Activated CD8-positive, alpha-beta memory T cell treated with anti-CD3 and anti-CD28 coated beads for 4 hours (primary cell): ENCODE data around the gene HMGXB3.
A peak's percentile ranks its signal among the peaks of the same experiment; 100 is the strongest.
"Not testable (repeated sequence)": the region's sequence is repeated elsewhere in the genome, so short reads cannot be mapped to it uniquely, and the experiment has no call there.

Source experiments
- DNase-seq, 2 donors: peaks; one replicate each; pipeline ENCODE4 v3.0.0-alpha.2; 2020; ENCODE audit warnings: low read depth in 2 of 2

HMGXB3 gene

DNA sequence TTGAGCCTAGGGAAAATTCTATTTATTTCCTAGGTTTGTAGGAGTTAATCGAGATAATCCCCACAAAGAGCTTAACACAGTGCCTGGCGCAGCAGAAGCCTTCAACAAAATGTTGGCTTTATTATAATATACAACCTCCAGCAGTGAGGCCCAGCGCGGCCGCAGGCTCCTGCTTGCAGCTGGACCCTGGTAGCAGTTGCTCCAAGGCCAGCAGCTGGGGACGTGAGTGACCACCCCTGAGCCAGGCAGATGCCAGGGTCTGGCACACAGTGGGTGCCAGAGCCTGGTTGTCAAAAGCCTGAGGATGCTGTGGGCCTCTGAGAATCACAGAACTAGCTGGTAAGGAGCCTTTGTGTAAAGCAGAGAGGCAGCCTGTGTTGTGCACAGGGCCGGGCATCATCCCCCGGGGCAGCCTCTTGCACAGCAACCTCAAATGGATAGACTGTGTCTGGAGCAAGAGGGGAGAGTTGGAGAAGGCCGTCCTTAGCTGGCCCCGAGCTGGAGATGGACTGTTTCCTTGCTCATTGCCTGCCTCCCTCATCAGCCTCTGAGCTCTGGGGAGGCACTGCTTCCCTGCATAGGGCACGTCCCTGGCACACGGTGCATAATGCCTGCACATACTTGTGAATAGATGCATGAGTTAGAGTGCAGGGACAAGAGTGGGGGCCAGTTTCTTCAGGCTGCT lies 68.6 kb downstream of the HMGXB3 start:
- DNase-seq = no peak

- no peak for DNase-seq
Measured at GRCh38 chr5:150069672-150070627, 69.4 kb downstream of the HMGXB3 start.

DNA sequence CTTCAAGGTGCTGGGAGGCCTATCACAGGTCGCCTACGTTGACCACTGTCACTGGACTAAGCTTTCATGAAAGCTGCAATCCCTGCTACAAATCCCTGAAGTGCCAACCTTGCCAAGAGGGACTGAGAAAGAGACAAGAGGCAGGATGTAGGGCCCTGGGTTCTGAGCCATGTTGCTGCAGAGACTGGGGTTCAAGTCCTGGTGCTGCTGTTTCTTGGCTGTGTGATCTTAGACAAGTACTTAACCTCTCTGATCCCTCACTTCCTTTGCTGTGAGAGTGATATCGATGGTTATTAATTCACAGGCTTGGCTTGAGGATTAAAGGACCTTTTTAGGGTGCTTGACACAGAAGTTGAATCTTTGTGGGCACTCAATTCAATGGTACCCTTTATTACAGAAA lies 70.3 kb downstream of the HMGXB3 start:
- DNase-seq = no peak

GRCh38 chr5:150073086-150073625 lies 72.6 kb downstream of the HMGXB3 start:
- no peak for DNase-seq

GRCh38 chr5:150073677-150074076 lies 73.1 kb downstream of the HMGXB3 start:
- no peak for DNase-seq

DNA sequence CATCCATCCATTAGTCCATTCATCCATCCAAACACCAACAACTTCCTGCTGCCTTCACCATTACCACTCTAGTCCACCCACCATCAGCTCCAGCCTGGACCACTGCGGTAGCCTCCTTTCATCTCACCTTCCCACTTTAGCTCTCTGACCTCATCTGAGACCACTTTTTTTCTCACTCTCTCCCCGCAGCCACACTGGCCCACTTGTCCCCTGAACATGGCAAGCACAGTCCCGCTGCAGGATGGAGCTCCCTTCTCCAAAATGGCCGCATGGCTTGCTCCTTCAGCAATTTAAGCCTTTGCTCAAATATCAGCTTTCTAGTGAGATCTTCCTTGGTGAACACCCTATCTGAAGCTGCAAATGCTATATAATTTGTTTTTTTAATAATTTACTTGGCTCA lies 74.7 kb downstream of the HMGXB3 start:
- no peak for DNase-seq

DNA sequence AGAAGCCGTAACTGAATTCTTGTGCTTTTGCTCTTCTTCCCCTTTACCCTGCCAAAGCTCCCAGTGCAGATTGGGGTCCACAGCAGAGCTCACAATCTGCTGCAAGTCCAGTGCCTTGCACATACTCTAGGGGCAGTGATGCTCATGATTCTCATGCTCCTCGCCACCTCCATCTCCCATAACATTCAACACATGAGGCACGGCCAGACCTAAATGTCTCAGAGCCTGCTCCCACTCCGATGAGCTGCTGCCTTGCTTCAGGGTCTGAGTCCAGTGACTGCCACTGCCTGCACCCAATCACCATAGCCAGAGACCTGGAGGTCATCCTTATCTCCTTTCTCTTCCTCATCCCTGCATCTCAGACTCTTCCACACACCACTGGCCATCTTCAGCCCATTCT lies 75.3 kb downstream of the HMGXB3 start:
- DNase-seq = no peak

DNA sequence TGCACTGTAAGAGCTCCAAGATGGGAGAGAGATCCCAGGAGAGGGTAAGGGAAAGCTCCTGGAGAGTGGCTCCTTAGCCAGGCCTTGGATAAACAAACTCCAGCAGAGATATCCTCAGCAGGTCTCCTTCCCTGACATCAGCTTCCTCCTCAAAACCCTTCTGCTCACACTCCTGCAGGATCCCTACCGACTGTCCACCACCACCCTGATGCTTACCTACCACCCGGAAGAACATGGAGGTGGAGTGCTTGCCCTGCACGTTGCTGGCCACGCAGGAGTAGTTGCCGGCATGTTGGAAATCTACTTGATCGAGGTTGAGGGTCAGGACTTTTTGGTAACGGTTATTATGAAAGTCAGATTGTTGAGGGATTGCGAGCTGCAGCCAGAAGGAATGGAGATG lies 76.5 kb downstream of the HMGXB3 start:
- DNase-seq = no peak

DNA sequence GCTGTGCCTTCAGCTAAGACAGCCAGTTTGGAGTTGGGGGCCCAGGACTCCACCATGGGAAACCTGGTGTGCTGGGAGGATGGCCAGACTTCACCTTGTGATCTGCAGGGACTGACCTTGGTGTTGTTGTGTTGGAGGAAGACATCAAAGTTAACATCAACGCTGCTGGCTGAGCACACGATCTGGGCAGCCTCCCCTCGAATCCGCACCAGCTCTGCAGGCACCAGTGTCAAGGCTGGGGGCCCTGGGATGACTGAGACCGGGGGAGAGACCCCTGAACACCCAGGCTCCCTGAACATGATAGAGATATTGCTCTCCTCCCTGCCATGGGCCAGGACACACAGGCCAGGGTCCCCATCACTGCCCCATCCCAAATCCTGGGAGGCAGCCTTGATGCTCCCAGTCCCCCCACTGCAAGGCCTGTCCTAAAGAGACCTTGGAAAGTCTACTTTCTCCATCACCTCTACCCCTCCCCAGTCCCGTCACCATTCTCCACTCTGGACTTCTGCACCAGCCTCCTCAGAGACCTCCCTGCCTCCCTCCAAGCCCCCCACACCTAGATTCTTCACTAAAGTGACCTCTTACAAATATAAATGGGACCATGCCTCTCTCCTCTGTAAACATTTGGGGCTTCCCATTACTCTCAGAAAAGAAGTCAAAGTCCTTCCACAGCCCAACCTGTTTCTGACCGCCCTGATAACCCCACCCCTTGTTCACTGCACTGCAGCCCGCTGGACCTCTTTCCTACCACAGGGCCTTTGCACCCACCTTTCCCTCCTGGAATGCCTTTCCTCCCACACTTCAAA lies 77.7 kb downstream of the HMGXB3 start:
- DNase-seq = no peak

GRCh38 chr5:150078802-150079689 lies 78.5 kb downstream of the HMGXB3 start:
- no peak for DNase-seq

- no peak for DNase-seq
Measured at GRCh38 chr5:150079909-150080461, 79.4 kb downstream of the HMGXB3 start.

DNA sequence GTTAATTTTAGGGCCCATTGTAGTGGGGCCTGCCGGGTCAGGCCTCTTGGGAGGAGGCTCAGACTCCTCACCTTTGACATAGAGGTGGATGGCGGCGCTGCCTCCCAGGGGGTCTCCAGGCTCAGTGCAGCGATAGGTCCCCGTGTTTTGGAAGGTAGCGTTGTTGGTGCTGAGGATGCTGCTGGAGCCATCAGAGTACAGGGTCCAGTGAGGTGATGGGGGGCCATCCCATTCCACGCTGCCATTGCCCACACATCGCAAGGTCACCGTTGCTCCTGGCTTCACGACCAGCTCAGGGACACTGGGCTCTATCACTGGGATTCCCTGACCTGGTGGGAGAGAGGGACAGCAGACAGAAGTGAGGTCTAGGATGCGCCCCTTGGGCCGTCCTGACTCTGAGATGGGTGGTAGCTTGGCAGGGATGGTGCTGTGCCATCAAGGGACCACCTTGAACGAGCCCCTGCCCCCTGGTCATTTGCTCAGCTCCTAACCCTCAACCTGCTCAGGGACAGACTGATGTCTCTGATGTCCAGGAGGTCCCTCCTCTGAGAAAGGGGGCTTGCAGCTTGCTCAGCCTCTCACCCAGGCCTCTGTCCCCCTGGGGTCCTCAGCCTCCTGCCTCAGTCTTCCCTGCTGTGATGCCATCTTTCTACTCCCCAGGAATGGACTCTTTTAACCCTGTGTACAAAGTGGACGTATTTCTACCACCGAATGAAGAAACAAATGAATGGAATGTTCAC lies 80.3 kb downstream of the HMGXB3 start:
- DNase-seq = no peak

DNA sequence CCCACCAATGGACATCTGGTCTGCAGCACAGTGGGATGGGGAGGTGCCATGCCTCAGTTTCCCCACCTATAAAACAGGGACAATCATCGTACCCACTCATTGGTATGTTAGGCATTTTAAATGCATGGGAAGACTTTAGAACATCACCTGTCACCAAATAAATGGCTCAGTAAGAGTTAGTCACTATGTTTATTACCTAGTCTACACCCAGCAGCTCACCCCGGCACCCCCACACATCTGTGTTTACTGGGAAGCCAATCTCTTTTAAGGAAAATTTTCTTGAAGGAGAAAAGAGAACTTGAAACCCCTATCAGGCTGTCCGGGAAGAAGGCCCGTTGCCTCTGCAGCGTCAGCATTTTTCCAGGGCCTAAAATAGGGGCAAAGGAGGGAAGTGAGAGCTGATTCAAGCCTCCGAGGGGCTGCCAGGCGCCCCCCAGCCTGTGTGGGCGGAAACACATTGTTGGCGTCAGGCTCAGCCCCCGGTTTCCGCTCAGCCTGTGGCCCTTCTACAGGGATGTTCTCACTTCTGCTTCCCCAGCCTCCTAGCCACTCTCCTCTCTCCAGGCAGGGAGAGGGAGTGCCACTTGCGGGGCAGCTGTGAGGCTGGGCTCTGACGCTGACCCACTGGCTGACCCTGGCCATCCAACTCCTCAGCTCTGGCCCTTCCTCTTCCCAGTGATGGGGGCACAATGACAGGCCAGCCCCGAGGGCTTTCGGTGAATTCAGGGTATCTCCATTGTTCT lies 81.2 kb downstream of the HMGXB3 start:
- peak in 1 of 2 donors; percentile 12 for DNase-seq

DNA sequence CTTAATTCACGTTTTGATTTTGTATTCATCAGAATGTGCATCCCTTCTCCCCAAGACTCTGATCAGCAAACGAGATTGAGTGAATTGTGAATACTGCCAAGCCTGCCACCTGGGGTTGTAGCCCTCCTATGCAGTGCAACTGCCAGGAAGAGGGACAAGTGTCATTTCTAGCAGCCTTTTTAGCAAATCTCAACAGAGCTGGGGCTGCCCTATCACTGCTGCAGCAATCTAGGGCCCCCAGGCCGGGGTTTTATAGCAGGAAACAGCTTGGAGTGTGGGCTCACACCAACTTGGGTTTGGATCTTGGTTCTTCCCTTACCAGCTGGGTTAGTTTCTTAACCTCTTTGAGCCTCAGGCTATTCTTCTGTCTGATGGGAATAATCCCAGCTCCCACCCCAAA lies 81.8 kb downstream of the HMGXB3 start:
- no peak for DNase-seq

GRCh38 chr5:150082889-150083288 lies 82.3 kb downstream of the HMGXB3 start:
- no peak for DNase-seq

DNA sequence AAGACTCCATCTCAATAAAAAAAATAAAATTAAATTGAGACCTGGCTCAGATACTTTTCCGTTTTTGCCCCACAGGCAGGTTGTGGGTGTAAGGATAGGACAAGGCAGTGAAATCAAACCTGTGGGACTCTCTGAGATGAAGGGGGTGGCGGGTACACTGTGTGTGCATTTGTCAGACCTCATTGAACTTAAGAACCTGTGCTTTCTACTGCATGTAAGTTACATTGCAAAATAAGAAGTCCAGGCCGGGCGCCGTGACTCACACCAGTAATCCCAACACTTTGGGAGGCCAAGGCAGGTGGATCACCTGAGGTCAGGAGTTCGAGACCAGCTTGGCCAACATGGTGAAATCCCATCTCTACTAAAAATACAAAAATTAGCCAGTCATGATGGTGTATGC lies 84.2 kb downstream of the HMGXB3 start:
- DNase-seq = not testable (repeated sequence)

DNA sequence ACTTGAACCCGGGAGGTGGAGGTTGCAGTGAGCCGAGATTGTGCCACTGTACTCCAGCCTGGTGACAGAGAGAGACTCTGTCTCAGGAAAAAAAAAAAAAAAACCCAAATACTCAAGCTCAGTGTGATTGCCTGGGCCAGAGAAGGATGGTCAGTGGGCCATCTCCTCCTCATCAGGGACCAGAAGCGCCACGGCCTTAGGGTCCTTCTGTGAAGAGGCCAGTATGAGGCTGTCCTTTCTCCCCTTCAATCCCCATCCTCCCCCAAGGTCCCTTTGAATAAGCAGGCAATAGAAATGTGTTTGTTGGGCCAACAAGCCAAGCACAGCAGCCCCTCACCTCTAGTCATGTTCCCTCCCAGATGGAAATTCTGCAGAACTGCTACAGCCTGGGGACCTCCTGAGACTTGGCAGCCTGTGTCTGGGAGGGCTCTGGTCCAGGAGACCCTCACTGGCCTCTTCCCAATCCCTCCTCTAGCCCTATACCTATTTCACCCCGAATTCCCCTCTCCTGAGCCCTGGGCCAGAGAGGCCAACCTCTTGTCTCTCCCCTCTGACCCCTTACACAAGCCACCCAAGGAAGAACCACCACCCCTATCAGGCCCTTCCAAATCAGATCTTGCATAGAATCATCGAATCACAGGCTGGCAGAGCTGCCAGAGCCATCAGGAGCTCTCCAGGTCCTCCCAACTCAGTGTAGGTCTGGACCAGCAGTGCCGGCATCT lies 84.8 kb downstream of the HMGXB3 start:
- no peak for DNase-seq

GRCh38 chr5:150085950-150086715 lies 85.6 kb downstream of the HMGXB3 start, which contains the start of gene CSF1R:
CSF1R (minus strand) TSS chr5:150086554; CDS start chr5:150086427, 127 bp downstream.
- no peak for DNase-seq
